Ecto neural progenitor cell (in vitro differentiated cells): Measurements from ENCODE around the gene RAB3IL1.
A peak's percentile ranks its signal among the peaks of the same experiment; 100 is the strongest.
"Not testable (repeated sequence)": the region's sequence is repeated elsewhere in the genome, so short reads cannot be mapped to it uniquely, and the experiment has no call there.

Experiments
- DNase-seq: peaks from one replicate; pipeline ENCODE4 v3.0.0-alpha.2; 2018; ENCODE audit warnings: low spot score

RAB3IL1 gene

GRCh38 chr11:61885784-61886580 is 31.4 kb downstream of the RAB3IL1 start:
- no peak for DNase-seq

- DNase-seq, result no peak
Observed at GRCh38 chr11:61885166-61885778, 32.1 kb downstream of the RAB3IL1 start.

- DNase-seq, result no peak
Observed at GRCh38 chr11:61883947-61884346, 33.4 kb downstream of the RAB3IL1 start.

GRCh38 chr11:61883327-61883726 is 34.0 kb downstream of the RAB3IL1 start:
- no peak for DNase-seq

GRCh38 chr11:61882879-61883278 is 34.5 kb downstream of the RAB3IL1 start:
- no peak for DNase-seq

GRCh38 chr11:61882267-61882666 is 35.1 kb downstream of the RAB3IL1 start:
- not testable (repeated sequence) for DNase-seq

- no peak for DNase-seq
Observed at GRCh38 chr11:61881397-61881796, 36.0 kb downstream of the RAB3IL1 start.

- no peak for DNase-seq
Observed at GRCh38 chr11:61880454-61880853, 36.9 kb downstream of the RAB3IL1 start.

- no peak for DNase-seq
Observed at GRCh38 chr11:61880031-61880430, 37.3 kb downstream of the RAB3IL1 start.

- no peak for DNase-seq
Observed at GRCh38 chr11:61879152-61879551, 38.2 kb downstream of the RAB3IL1 start.

GRCh38 chr11:61875698-61876097 is 41.7 kb downstream of the RAB3IL1 start:
- DNase-seq, result no peak

GRCh38 chr11:61874853-61875252 is 42.5 kb downstream of the RAB3IL1 start:
- no peak for DNase-seq

GRCh38 chr11:61874377-61874809 is 43.0 kb downstream of the RAB3IL1 start:
- DNase-seq, result no peak

- DNase-seq, result no peak
Observed at GRCh38 chr11:61873588-61874376, 43.6 kb downstream of the RAB3IL1 start.

GRCh38 chr11:61872935-61873565 is 44.3 kb downstream of the RAB3IL1 start:
- DNase-seq, result no peak

- peak; percentile 91 for DNase-seq
Observed at GRCh38 chr11:61871158-61871597, 46.2 kb downstream of the RAB3IL1 start.

- DNase-seq, result no peak
Observed at GRCh38 chr11:61870541-61871031, 46.8 kb downstream of the RAB3IL1 start.

- peak; percentile 52 for DNase-seq
Observed at GRCh38 chr11:61869708-61870451, 47.5 kb downstream of the RAB3IL1 start.

- DNase-seq, result no peak
Observed at GRCh38 chr11:61869429-61869707, 48.0 kb downstream of the RAB3IL1 start.

GRCh38 chr11:61868571-61869428 is 48.6 kb downstream of the RAB3IL1 start:
- DNase-seq, result peak; percentile 47

- no peak for DNase-seq
Observed at GRCh38 chr11:61866958-61867343, 50.4 kb downstream of the RAB3IL1 start.
